ENCODE data around the gene SIL1. TPM values are rescaled to one million over a fixed set of nuclear protein-coding genes. Genes with fewer than 3 reads are reported as not detected.

SIL1 gene
- total and polyA plus RNA-seq, 2 donors from 2014 or later: 48.6 to 91.7 TPM

DNA sequence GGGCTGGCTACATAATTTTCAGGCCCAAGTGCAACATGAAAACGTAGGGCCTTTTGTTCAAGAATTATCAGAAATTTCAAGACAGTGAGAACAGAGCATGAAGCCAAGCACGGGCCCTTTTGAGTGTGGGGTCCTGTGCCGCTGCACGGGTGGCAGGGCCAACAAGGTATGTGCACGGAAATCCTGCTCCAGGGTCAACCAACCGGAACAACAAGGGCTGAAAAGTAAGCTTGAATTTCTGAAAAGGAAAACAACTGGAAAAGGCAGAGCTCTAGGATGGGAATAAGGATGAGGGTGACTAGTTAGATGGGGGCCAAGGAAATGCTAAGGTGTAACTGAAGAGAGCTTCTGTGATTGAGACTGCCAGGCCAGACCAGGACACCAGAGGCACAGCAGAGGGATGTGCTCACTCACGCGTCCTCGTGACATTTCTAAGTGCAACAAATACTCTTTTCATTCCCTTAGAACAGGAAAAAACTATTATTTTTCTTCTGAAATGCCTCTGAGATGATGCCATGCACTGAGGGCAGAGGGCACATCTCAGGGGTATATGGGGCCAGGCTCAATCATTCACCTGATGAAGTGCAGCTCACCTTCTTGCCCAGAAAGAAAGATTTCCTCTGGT, 242.4 kb downstream of the SIL1 start:
- Histone ChIP-seq H3K9me3 (ENCODE audit: control insufficient read depth in 2 of 3, insufficient read depth in 1 of 3, low read length in 3 of 3) (no peaks in the 10 kb centered on the region), H3K9ac (ENCODE audit: low read length in 3 of 3) (no peak overlapping the region), H3K27me3 (ENCODE audit: control insufficient read depth, insufficient read depth, low read length) (no peaks in the 10 kb centered on the region), H3K4me1 (ENCODE audit: control insufficient read depth in 2 of 3, insufficient read depth in 2 of 3, low read depth in 1 of 3, low read length in 3 of 3) (peaks cover 4 to 43% (median 43%) of the 10 kb centered on the region in 3 donors), H3K4me3 (ENCODE audit: low read length in 3 of 3) (no peak overlapping the region), H3K27ac (ENCODE audit: low read depth in 2 of 2, low read length in 2 of 2) (peak overlapping the region in 1 of 2 donors; percentile 38), H3K36me3 (ENCODE audit: control insufficient read depth in 2 of 3, insufficient read depth in 3 of 3, low read length in 3 of 3) (no peaks in the 10 kb centered on the region)
- DNase-seq: peak in 4 of 5 donors; percentile 56 to 76 (median 64)
- no peak for FAIRE-seq
- intact Hi-C loops (cut with DNase I): no loop called here
- TF ChIP-seq CTCF (IDR thresholded peaks at IDR 0.05; ENCODE audit: borderline replicate concordance, extremely low read depth, insufficient read depth): no peak

DNA sequence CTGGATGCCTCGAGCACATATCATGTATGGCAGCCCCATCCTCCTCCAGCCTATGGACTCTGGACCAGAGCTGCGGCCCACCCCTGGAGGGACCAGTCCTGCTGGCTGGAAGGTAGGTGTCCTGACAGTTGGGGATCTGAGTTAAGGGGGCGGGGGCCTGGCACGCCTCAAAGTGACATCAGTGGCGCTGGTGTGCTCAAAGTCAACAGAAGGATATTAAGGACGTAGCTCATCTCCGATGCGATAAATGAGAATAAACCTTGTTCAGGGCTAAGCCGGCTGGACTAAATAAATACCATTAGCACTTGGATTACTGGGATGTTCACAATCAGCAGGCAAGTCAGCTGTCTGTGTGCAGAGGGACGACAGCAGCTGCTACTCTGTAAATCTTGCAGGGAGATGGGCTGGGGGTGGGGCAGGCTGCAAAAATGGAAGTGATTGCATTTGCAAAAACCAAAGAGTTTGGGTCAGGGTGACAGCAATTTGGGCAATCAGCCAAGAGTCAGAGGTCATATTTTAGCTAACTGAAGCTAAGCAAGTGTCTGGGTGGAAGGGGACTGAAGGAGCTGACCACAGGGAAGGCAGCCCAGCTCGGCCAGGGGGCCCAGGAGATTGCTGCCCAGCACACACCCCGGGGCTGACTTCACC, 243.0 kb downstream of the SIL1 start:
- Histone ChIP-seq H3K27me3 (ENCODE audit: control insufficient read depth, insufficient read depth, low read length) (no peaks in the 10 kb centered on the region), H3K4me1 (ENCODE audit: control insufficient read depth in 2 of 3, insufficient read depth in 2 of 3, low read depth in 1 of 3, low read length in 3 of 3) (peaks cover 4 to 45% (median 43%) of the 10 kb centered on the region in 3 donors), H3K4me3 (ENCODE audit: low read length in 3 of 3) (no peak overlapping the region), H3K9ac (ENCODE audit: low read length in 3 of 3) (no peak overlapping the region), H3K9me3 (ENCODE audit: control insufficient read depth in 2 of 3, insufficient read depth in 1 of 3, low read length in 3 of 3) (no peaks in the 10 kb centered on the region), H3K36me3 (ENCODE audit: control insufficient read depth in 2 of 3, insufficient read depth in 3 of 3, low read length in 3 of 3) (no peaks in the 10 kb centered on the region), H3K27ac (ENCODE audit: low read depth in 2 of 2, low read length in 2 of 2) (peak overlapping the region; percentile 12 to 38)
- intact Hi-C loops (cut with DNase I): no loop called here
- FAIRE-seq: no peak
- DNase-seq: peak; percentile 72 to 89 (median 85)
- no peak for TF ChIP-seq CTCF (IDR thresholded peaks at IDR 0.05; ENCODE audit: borderline replicate concordance, extremely low read depth, insufficient read depth)

- FAIRE-seq (no peak), DNase-seq (peak in 1 of 5 donors; percentile 9)
- no peak overlapping the region for H3K4me3 ChIP-seq (ENCODE audit: low read length in 3 of 3)
- peak overlapping the region; percentile 71 to 78 for H3K27ac ChIP-seq (ENCODE audit: low read depth in 2 of 2, low read length in 2 of 2)
- no peaks in the 10 kb centered on the region for H3K9me3 ChIP-seq (ENCODE audit: control insufficient read depth in 2 of 3, insufficient read depth in 1 of 3, low read length in 3 of 3)
- H3K27me3 ChIP-seq (ENCODE audit: control insufficient read depth, insufficient read depth, low read length): no peaks in the 10 kb centered on the region
- no peaks in the 10 kb centered on the region for H3K36me3 ChIP-seq (ENCODE audit: control insufficient read depth in 2 of 3, insufficient read depth in 3 of 3, low read length in 3 of 3)
- intact Hi-C loops (cut with DNase I): no loop called here
- peaks cover 4 to 49% (median 47%) of the 10 kb centered on the region in 3 donors for H3K4me1 ChIP-seq (ENCODE audit: control insufficient read depth in 2 of 3, insufficient read depth in 2 of 3, low read depth in 1 of 3, low read length in 3 of 3)
- no peak overlapping the region for H3K9ac ChIP-seq (ENCODE audit: low read length in 3 of 3)
- TF ChIP-seq CTCF (IDR thresholded peaks at IDR 0.05; ENCODE audit: borderline replicate concordance, extremely low read depth, insufficient read depth): no peak
These were observed 243.7 kb downstream of the SIL1 start for GRCh38 chr5:138954257-138955012.
